ENCODE measurements around the gene MYL10.

GRCh38 chr7:101662447-101662998, 33.4 kb upstream of the MYL10 start:
- TF ChIP-seq POLR2A (IDR thresholded peaks at IDR 0.05) (no peak), CTCF (IDR thresholded peaks at IDR 0.05) (no peak)
